ENCODE data around the gene CNTN4.

The CNTN4 gene

GRCh38 chr3:2130726-2131125, 32.1 kb downstream of the CNTN4 start:
- Histone ChIP-seq H3K27ac (no peak overlapping the region), H3K36me3 (no peaks in the 10 kb centered on the region), H3K4me3 (ENCODE audit: low read depth, low read length) (no peak overlapping the region), H3K9me3 (ENCODE audit: severe bottlenecking) (no peaks in the 10 kb centered on the region), H3K27me3 (ENCODE audit: insufficient read depth, low read depth, severe bottlenecking) (no peaks in the 10 kb centered on the region)
- DNase-seq: no peak
- no peak for TF ChIP-seq CTCF (IDR thresholded peaks at IDR 0.05; ENCODE audit: low read depth, low read length)

DNA sequence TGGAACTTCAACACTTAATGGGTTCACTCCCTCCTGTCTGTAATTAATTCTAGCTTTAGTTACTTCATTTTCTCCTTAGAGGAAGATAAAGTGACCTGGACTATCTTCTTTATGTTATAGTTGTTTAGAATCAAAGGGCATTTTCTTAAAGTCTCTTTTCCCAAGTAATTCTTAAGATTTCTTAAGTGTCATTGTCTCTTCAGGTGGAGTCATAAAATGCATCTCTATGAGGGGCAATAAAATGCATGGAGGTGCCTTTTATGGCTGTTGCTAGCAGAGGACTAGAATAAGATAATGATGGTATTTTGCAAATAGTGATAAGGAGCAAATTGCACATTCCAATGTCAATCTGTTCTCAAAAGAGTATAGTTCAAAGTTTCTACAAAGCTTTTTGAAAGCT, 34.5 kb downstream of the CNTN4 start:
- Histone ChIP-seq H3K27ac (no peak overlapping the region), H3K4me3 (ENCODE audit: low read depth, low read length) (no peak overlapping the region), H3K36me3 (no peaks in the 10 kb centered on the region), H3K9me3 (ENCODE audit: severe bottlenecking) (no peaks in the 10 kb centered on the region), H3K27me3 (ENCODE audit: insufficient read depth, low read depth, severe bottlenecking) (no peaks in the 10 kb centered on the region)
- no peak for DNase-seq
- TF ChIP-seq CTCF (IDR thresholded peaks at IDR 0.05; ENCODE audit: low read depth, low read length): no peak

- H3K9me3 ChIP-seq (ENCODE audit: severe bottlenecking): no peaks in the 10 kb centered on the region
- no peak overlapping the region for H3K4me3 ChIP-seq (ENCODE audit: low read depth, low read length)
- H3K27ac ChIP-seq: no peak overlapping the region
- no peaks in the 10 kb centered on the region for H3K27me3 ChIP-seq (ENCODE audit: insufficient read depth, low read depth, severe bottlenecking)
- DNase-seq: no peak
- no peaks in the 10 kb centered on the region for H3K36me3 ChIP-seq
- TF ChIP-seq CTCF (IDR thresholded peaks at IDR 0.05; ENCODE audit: low read depth, low read length): no peak
Observed at GRCh38 chr3:2137651-2138050, 39.0 kb downstream of the CNTN4 start.

GRCh38 chr3:2141482-2141881, 42.8 kb downstream of the CNTN4 start:
- no peak for DNase-seq
- no peaks in the 10 kb centered on the region for H3K27me3 ChIP-seq (ENCODE audit: insufficient read depth, low read depth, severe bottlenecking)
- TF ChIP-seq CTCF (IDR thresholded peaks at IDR 0.05; ENCODE audit: low read depth, low read length): no peak
- H3K27ac ChIP-seq: no peak overlapping the region
- H3K9me3 ChIP-seq (ENCODE audit: severe bottlenecking): no peaks in the 10 kb centered on the region
- H3K36me3 ChIP-seq: no peaks in the 10 kb centered on the region
- H3K4me3 ChIP-seq (ENCODE audit: low read depth, low read length): no peak overlapping the region

DNA sequence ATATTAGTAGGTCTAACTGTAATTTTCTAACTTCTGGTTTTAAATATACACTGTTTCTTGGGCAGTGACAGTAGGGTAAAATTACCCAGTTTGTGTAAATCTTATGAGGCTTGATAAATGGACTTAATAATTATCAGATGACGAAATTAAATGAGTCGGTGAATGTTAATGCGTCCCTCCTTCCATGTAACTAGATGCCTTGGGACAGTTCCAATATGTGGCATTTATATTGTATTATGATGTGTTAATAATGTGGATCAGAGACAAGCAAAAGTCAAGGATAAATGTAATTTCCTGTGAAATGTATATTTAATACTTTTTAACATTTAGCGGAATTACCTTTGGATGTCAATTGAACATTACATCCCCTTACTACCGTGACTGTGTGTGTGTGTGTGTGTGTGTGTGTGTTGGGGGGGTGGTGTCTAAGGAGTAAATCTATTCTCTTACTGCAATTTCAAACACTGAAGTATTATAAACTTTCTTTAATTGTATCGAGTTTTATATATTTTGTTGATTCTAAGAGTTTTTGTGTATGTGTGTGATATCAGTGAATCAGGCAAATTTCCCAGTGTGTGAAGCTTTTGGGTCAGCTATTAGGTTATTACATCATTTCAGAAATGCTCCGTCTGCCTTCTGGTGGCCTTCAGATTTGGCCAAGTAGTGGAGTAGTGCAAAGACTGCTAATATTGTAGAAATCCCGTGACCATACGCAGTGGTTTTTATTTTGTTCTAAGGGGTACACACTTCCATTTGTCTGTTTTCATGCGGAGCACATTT, 50.1 kb downstream of the CNTN4 start:
- Histone ChIP-seq H3K9me3 (ENCODE audit: severe bottlenecking) (no peaks in the 10 kb centered on the region), H3K27me3 (ENCODE audit: insufficient read depth, low read depth, severe bottlenecking) (no peaks in the 10 kb centered on the region), H3K36me3 (no peaks in the 10 kb centered on the region), H3K4me3 (ENCODE audit: low read depth, low read length) (no peak overlapping the region), H3K27ac (no peak overlapping the region)
- no peak for TF ChIP-seq CTCF (IDR thresholded peaks at IDR 0.05; ENCODE audit: low read depth, low read length)
- no peak for DNase-seq

GRCh38 chr3:2153053-2153452, 54.4 kb downstream of the CNTN4 start:
- no peak for DNase-seq
- H3K4me3 ChIP-seq (ENCODE audit: low read depth, low read length): no peak overlapping the region
- TF ChIP-seq CTCF (IDR thresholded peaks at IDR 0.05; ENCODE audit: low read depth, low read length): no peak
- H3K27me3 ChIP-seq (ENCODE audit: insufficient read depth, low read depth, severe bottlenecking): no peaks in the 10 kb centered on the region
- no peak overlapping the region for H3K27ac ChIP-seq
- no peaks in the 10 kb centered on the region for H3K36me3 ChIP-seq
- H3K9me3 ChIP-seq (ENCODE audit: severe bottlenecking): no peaks in the 10 kb centered on the region
